ENCODE measurements around the gene DAB2IP.

Gene DAB2IP

DNA sequence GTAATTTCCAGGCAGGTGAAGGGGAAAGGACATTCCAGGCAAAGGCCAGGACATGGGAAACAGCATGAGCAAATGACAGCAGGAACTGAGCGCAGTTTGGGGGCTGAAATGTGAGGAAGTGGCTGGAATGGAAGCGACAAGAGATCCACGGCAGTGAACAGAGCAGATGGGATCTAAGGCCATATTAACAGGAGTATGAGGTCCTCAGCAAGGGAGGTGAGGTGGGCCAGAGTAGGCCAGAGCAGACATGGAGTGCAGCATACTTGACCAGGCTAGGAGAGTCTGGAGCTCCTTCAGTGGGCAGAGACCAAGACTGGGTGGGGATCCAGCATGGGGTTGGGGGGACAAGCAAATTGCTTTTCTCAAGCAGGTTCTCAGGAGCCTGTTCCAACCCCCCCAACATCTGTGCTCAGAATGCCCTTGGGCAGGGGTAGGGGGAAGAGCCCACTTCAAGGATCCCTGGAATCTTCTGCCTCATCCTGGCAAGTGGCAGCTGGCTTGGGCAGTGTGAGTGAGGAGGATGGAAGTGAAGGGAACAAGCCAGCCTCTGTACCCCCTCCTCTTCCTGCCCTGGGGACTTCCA, 34.5 kb downstream of the DAB2IP start:
- no peak for DNase-seq

DNA sequence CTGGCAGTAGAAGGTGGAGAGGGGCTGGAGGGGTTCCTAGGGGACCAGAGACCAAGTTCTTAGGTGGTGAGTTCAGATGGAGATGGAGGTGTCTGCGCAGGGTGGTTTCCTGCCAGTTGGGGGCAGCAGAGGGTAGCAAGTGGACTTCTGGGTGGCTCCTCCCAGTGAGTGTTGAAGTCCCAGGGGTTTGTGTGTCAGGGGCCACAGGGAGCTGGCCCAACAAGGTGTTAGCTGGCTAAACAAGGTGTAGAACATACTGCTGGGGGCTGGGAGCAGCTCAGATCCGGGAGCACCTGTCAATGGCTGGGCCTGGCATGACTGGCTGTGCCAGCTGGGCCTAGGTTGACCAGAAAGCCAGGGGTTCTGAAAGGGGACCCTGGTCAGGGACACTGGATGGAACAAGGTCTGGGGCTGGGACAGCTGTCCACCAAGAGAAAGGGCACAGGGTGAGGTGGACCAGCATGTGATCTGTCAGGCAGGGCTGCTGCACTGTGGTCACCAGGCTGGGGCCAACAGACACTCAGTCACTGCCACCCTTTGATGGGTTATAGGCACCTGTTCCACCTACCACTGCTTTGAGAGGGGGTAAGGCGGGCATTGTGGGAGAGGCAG, 35.6 kb downstream of the DAB2IP start:
- DNase-seq, result peak; percentile 66

DNA sequence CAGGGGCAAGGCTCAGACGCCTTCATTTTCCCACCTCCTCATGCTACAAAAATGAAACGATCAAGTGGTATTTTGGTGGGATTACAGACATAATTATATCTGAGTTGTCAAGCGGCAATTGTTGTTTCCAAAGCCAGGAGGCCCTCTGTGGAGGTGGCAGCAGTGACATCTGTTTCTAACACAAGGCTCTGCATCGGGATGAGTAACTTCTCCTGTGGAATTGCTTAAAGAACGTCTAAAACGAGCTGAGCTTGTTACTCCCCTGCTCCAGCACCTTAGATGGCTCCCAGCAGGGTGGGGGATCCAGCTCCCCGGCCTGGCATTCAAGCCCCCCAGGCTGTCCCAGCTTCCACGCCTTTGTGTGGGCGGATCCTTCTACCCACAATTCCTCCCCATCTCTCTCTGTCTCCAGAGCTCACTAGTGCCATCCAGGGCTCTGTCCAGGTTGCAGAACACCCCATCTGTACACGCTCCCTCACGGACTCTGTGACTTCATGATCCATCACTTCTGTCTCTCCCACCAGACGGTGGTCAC, 36.8 kb downstream of the DAB2IP start:
- DNase-seq, result no peak

DNA sequence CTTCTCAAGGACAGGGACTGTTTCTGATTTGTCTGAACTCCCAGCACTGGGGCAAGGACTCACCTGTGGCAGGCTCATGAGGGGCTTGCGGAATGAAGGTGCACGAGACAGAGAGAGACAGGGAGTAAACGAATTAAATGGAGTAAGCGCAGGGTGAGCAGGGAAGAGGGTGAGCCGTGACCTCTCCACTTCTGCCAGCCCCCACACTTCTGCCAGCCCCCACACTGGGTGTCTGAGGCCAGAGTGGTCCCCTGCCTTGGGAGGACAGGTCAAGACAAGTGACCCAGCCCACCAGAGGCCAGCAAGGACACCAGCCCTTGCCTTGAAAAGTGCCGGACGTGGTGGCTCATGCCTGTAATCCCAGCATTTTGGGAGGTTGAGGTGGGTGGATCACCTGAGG, 37.2 kb downstream of the DAB2IP start:
- no peak for DNase-seq

DNA sequence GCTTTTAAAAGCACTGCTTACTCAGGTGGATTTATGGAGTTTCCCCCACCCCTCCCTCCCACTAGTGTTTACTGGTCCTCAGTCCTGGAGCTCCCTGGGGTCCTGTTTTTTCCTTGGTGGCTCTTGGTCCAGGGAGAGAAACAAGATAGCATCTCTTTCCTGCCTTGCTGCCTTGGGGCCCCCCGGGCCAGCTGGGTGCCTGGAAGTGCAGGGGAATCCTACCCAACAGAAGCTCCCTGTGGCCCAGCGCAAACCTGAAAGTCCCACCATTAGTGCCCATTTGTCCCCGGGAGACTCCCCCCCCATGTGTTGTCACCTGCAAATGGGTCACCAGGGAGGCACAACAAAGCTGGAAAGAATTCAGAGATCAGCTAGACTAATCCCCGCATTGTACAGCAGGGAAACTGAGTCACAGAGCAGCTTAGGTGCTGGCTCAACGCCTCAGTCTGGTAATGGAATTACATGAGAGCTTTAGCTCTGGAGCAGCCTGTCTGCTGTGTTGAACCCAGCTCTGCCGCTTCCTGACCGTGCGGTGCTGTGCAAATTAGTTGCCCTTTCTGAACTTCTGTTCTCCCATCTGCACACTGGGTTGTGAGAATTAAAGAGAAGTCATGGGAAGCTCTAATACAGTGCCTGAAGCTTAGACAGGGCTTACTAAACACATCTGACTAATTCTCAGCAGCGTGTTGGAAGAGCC, 38.2 kb downstream of the DAB2IP start:
- DNase-seq, result no peak

DNA sequence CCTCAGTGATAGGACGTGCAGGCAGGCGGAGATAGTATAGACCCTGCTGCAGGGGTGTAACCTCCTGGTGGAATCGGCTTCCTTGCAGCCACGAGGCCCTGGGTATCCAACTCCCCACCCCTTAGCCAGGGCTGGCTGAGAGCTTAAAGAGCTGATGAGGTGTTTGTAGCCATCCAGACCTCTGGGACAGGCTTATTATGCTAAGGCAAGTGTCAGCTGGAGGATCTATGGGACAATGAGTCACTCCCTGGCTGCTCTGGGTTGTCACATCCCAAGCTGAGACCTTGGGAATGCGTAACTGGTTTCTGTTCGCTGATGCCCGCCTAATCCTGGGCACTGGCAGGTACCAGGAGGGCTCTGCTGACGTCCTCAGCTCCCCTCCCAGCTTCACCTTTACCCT, 38.9 kb downstream of the DAB2IP start:
- DNase-seq, result peak; percentile 64

DNA sequence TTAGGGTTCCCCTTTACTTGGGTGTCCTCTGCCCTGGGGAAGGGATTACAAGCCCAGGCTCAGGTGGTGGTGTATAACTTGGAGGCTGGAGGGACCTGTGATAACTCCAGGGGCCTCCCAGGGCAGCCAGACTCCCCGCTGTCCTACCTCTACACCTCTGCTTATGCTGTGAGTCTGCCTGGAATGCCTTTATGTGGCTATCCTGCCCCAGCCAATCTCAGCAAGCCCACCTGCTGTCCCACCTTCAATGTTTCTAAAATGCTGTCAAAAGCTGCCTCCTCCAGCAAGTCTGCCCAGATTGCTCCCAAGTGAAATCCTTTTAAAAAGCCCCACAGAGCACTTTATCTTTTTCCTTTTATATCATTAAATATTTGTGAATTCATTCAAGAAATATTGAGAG, 39.3 kb downstream of the DAB2IP start:
- no peak for DNase-seq

DNA sequence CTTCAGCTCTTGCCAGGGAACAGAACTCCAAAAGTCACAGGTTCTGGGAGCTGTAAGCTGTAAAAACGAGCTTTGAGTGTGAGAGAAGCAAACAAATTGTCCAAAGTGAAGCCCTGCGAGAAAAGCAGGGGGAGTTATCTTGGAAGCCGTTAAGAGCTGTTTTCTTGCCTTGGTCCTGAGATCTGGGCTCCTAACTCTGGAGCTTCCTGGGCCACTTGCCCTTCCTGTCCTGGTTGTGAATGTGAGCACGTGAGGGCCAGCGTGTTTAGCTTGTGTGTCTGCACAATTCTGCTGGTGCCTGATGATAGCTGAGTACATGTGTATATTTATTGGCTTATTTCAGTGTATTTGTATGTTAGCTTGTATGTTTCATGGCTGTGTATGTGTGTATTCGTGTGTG, 40.5 kb downstream of the DAB2IP start:
- DNase-seq, result no peak

DNA sequence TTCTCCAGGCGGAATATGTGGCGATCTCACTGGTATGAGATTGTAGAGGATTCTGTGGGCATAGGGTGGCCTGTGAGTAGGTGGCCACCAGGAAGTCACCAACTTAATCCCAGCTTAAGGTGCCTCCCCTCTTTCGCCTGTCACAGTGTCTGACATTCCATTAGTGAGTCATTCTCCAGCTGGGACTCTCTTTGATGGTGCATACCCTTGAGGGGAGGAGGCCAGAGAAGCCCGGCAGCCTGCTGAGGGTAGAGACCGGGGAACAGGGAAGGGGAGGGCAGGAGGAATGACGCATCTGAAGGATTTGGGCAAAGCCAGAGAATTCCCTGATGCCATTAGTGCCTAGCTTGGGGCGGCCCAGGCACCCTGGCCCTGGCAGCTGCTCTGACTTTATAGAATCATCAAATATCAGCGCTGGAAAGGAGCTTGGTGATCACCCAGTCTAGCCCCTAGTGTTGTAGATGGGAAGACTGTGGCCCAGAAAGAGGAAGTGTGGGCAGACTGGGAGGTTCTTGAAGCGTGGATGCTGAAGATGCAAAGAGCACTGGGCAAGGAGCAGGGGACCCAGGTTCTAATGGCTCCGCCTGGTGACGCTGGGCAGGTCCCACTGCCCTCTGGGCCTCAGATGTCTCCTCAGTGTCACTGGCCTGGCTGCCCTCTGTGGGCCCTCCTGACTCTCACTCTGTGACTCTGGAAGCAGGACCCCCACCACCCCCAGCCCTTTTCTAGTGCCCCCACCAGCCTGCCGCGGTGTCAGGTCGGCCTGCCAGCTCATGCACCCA, 41.4 kb downstream of the DAB2IP start:
- DNase-seq, result peak; percentile 94

DNA sequence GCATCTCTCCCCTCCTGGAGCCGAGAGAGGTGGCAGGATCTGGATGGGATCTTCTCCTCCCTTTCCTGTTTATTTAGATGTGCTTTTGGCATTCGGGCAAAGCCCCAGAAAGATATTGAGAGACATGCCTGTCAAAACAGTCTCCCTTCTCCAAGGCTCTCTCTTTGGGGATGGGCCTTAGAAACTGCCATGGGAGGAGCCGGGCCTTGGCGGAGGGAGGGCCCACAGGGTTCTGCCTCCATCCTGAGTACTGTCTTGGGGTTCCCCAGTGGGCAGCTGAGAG, 41.9 kb downstream of the DAB2IP start:
- no peak for DNase-seq

DNA sequence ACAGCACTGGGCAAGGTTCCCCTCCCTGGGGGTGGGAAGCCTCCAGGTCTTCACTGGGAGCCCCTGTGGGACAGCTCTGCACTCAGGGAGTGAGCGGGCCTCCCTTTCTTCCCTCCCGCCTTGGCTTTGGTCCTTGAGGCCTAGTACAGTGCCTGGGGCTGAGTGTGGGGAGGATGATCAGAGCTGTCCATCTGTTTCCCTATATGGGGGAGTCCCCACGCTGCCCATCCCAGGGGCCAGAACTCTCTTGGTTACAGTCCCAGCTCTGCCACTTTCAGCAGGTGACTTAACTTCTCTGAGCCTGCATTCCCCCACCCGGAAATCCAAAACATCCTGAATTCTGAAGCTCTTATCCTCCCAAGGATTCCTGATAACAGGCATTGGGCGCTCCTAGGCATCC, 42.6 kb downstream of the DAB2IP start:
- no peak for DNase-seq

DNA sequence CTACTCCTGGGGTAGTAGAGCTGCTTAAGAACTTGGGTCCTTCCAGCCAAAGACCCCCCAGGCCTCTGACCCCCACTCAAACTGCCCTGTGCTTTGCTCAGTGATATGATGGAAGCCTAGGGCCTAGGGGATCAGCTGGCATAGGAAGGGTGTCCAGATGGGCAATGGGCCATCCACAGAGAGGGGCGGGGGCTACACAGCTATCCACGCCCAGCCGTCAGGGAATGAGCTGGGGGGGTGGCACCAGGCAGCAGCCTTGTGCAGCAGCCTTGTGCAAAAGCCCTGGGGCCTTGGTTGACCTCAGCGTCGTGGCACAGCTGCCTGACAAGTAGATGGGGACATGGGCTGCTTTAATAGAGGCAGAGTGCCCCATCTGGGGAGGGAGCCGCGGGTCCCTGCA, 43.2 kb downstream of the DAB2IP start:
- no peak for DNase-seq

DNA sequence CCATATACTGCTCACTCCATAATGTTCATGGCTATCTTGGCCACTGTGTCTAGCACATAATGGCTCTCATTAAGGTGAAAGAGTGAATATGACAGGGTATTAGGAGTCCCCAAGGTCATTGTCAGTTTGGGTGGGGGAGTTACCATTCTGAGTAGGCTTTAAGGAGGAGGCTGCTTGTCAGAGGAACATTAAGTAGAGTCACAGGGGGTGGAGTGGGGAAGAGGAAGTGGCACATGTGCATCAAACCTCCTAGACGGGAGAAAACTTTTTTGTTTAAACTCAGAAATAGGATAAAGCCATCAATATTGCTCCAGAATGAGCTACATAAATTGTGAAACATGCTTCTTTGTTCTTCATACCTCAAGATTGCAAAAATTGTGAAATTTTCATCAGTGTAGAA, 45.5 kb downstream of the DAB2IP start:
- DNase-seq, result no peak

DNA sequence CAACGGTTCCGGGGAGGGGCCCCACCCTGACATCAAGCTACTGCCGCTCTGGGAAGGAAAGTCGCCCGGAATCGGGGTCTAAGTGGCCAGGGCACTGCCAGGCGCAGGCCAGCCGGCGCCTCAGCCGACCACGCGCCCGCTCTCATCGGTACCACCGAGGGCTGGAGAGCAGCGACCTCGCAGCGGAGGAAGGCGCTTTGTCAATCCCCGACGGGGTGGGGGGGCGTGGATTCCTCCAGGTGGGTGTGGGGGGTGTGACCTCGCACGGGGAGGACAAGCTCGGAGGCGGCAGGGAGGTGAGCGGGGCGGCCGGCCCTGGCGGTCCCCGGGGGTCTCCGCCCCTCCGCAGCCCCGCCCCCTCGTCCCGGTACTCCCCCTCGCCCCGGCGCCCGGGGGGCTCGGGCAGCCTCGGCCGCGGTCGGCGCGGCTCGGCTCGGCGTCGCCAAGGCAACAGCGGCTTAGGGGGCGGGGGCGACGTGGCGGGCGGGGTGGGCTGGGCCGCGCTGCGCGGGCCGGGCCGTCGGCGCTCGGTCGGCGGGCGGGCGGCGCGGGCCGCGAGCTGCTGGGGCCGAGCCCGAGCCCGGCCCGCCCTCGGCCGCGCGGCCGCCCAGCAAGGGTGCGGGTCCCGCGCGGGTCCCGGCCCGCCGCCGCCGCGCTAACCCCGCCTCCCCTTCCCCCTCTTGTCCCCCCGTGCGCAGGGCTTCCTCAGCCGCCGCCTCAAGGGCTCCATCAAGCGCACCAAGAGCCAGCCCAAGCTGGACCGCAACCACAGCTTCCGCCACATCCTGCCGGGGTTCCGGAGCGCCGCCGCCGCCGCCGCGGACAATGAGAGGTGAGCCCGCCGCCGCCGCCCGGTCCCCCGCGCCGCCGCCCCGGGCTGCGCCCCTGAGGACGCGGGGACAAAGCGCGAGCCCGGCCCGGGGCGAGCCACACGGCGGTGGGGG, 47.5 kb downstream of the DAB2IP start:
- DNase-seq, result peak; percentile 70

DNA sequence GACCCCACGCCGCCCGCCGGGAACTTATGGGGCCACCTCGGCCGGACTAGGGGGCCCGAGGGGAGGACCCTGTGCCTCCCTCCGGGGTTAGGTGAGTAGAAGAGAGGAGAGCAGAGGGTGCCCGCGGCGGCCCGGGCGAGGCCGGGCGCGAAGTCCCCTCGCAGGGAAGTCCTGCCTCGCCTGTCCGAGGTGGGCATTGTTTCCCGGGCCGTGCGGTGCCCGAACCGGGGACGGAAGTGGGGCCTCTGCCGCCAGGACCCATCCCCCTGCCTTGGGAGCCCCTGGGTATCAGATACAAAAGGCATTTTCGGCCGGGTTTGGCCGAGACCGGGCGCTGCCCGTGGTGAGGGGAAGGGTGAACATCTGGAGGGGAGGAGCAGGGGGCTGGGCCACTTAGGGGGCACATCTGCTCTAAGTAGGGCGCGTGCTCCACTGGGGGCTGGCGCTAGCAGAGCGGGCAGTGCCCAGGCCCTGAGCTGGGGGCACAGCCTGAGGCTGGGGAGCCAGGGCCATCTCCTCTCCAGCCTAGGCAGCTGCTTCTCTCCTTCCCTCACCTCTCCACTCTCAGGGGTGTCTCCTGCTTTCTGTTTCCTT, 48.2 kb downstream of the DAB2IP start:
- DNase-seq, result no peak

DNA sequence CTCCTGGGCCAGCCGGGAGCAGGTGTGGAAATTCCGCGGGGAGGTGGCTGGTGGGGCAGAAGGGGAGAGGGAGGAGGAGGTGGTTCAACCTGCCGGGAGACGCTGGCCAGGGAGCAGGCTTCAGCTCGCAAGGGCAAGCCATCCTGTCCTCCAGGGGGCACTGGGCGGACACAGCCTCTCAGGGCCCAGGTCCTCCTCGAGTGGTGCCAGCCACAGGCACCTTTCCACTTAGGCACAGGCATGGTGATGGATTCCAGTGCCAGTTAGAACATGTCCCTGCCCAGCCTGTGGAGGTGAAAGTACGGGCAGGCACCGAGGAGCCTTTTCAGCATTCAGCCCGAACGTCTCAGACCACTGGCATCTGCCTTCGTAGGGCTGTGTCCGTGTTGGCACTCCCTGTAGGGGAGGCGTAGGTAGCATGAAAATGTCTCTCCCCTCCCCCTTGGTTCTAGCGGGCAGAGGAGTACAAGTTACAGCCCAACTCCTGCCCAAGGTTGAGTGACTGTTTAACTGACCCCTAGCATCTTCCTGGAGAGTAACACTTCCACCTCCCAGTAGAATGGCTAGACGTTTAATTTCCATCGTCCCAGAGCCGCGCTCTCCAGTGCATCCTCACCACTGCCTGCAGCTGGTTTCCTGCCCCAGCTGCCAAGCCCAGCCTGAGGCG, 48.9 kb downstream of the DAB2IP start:
- peak; percentile 47 for DNase-seq

DNA sequence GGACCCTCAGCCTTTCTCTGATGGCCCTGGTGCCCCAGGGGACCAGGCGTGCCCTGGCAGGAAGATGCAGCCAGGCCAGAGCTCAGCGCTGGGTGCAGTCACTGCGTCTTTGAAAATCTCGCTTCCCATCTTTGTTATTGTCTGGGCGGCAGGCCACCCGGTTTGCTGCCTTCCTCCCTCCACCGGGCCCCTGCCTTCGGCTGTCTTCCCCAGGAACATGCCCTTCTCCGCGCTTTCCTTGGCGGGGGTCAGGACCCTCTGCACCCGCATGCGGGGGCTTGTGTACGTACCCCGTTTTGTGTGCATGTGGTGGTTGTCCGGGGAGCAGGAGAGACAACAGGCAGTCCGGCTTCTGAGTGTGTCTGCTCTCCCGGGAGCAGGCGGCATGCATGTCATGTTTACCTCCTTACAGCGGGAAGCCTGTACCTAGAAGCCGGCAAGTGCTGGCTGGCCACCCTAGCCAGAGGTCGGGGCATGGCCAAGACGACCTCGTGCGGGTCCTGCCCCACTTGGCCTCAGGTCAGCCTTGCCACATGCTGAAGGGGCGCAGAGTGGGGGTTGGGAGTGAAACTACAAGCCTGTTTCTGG, 49.5 kb downstream of the DAB2IP start:
- peak; percentile 43 for DNase-seq

DNA sequence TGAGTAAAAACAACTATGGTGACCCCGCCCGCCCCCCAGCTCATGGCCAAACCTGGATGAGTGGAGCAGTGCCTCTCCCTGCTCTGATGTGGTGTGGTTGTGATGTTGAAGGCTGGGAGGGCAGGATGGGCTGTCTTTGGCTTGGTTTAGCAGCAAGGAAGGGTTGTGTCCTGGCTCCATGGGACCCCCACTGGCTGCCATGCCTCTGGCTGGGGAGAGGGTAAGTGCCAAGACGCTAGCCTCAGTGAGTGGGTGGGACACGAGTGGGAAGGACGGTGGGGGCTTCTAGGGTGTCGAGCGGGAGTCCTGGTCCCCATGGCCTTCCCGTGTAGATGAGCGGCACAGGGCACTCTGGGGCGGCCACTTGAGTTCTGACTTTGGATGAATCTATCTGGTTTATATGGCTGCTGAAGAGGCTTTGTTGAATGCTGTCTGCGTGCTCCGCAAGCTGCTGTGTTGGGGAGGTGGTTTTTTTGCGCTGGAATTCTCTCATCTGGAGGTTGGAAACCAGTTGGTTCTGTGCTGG, 50.4 kb downstream of the DAB2IP start:
- DNase-seq, result no peak

DNA sequence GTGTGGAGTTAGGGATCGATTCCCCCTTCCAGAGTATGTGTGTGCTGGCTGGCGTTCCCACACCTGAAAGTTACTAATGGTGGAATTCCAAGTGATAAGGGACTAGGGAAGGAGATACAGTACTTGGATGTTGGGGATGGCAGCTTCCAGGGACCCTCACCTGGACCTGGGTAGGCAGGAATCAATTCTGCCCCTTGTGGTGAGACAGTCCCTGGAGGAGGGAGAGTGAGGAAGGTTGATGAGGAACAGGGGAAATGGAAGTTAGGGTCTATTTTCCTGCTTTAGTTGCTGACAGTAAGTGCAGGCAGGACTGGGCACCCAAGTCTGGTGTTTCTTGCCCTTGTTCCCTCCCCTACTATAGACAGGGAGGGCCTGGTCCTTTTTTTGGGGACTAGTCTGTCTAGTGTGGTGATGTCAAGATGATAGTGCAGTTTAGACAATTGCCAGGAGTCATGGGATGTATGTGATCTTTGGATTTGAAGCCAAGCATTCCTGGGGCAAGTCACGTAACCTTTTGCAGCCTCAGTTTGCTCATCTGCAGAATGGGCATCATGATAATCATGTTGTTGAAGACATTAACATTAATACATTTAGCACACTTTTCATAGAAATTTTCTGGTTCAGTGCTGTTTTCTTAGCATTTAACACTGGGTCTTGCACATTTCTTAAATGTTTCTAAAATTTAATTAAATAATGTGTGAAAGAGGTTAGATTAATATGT, 51.7 kb downstream of the DAB2IP start:
- DNase-seq, result no peak

DNA sequence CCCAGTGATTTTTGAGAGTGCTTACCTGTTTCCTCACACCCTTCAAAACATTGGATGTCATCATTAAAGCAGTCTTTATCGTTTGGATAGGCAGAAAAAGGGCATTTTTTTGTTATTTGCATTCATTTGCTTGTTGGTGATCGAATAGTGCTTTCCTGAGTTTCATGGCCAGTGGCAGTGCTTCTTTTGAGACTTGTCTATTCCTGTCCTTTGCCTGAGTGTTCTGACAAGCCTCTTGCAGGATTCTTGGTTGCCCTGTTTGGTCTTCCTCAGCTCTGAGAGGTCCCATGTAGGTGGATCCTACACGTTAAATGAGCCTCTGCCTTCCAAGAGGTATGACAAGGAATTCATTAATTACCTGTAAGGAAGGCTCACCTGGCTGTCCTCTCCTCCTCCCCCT, 52.8 kb downstream of the DAB2IP start:
- no peak for DNase-seq

All from fibroblast of skin of back (primary cell).